ENCODE results near the gene DNAJC1. TPM values are rescaled to one million over a fixed set of nuclear protein-coding genes. Genes with fewer than 3 reads are reported as not detected.

Gene DNAJC1
- total and polyA plus RNA-seq, 2 donors (not counting 3 experiments of a cell fraction or from before 2014, with no cell fraction given), result 11.2 to 19.7 TPM

DNA sequence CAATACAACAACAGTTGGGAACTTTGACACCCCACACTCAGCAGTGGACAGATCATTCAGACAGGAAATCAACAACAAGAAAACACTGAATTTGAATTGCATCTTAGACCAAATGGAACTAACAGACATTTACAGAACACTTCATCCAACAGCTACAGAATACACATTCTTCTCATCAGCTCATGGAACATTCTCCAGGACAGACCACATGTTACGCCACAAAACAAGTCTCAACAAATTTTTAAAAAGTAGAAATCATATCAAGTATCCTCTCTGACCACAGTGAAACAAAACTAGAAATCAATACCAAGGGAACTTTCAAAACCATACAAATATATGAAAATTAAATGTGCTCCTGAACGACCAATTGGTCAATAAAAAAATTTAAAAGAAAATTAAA lies 212.3 kb downstream of the DNAJC1 start:
- POLR2A ChIA-PET, result no interaction called here

More for the DNA sequence above, 212.3 kb downstream of the DNAJC1 start:
- Histone ChIP-seq H3K4me3 (replicated peaks in 1 of 3; ENCODE audit: insufficient read depth in 1 of 3, low read depth in 1 of 3, low read length in 3 of 3) (no peak overlapping the region), H3K79me2 (ENCODE audit: control insufficient read depth, insufficient read depth, low read length) (no peaks in the 10 kb centered on the region), H3K36me3 (ENCODE audit: control insufficient read depth in 2 of 2, extremely low read depth in 1 of 2, insufficient read depth in 2 of 2, low read length in 2 of 2) (no peaks in the 10 kb centered on the region), H3K9me1 (replicated peaks; ENCODE audit: control insufficient read depth, extremely low read depth, insufficient read depth, low read length) (no peaks in the 10 kb centered on the region), H4K20me1 (replicated peaks; ENCODE audit: control insufficient read depth, extremely low read depth, insufficient read depth, low read length) (no peaks in the 10 kb centered on the region), H3K4me1 (ENCODE audit: control insufficient read depth, extremely low read depth, insufficient read depth, low read length) (no peaks in the 10 kb centered on the region), H3K27ac (ENCODE audit: insufficient read depth, low read depth, low read length) (no peak overlapping the region), H3K9ac (replicated peaks; ENCODE audit: extremely low read depth, insufficient read depth, low read length) (no peak overlapping the region), H3K27me3 (ENCODE audit: control insufficient read depth in 2 of 2, insufficient read depth in 2 of 2, low read length in 2 of 2) (no peaks in the 10 kb centered on the region), H2AFZ (ENCODE audit: low read depth, low read length) (no peak overlapping the region), H3K9me3 (replicated peaks; ENCODE audit: control insufficient read depth, insufficient read depth, low read length) (no peaks in the 10 kb centered on the region), H3K4me2 (ENCODE audit: insufficient read depth, low read length) (no peak overlapping the region)
- TF ChIP-seq, protein P1, sequence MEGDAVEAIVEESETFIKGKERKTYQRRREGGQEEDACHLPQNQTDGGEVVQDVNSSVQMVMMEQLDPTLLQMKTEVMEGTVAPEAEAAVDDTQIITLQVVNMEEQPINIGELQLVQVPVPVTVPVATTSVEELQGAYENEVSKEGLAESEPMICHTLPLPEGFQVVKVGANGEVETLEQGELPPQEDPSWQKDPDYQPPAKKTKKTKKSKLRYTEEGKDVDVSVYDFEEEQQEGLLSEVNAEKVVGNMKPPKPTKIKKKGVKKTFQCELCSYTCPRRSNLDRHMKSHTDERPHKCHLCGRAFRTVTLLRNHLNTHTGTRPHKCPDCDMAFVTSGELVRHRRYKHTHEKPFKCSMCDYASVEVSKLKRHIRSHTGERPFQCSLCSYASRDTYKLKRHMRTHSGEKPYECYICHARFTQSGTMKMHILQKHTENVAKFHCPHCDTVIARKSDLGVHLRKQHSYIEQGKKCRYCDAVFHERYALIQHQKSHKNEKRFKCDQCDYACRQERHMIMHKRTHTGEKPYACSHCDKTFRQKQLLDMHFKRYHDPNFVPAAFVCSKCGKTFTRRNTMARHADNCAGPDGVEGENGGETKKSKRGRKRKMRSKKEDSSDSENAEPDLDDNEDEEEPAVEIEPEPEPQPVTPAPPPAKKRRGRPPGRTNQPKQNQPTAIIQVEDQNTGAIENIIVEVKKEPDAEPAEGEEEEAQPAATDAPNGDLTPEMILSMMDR (IDR thresholded peaks at IDR 0.05; ENCODE audit: extremely low read depth in 1 of 2, insufficient read depth in 1 of 2, low read depth in 1 of 2, low read length in 2 of 2), result no peak
- TF ChIP-seq GATA2 (IDR thresholded peaks at IDR 0.05; ENCODE audit: insufficient read depth, insufficient read length, low read depth, low read length) (no peak), JUN (IDR thresholded peaks at IDR 0.05; ENCODE audit: borderline replicate concordance, insufficient read depth, insufficient read length, low read depth) (no peak), EZH2 (IDR thresholded peaks at IDR 0.05; ENCODE audit: borderline replicate concordance, low read depth, low read length, severe bottlenecking) (no peak), POLR2AphosphoS5 (IDR thresholded peaks at IDR 0.05; ENCODE audit: insufficient read depth, low read depth, low read length) (no peak), POLR2A (IDR thresholded peaks at IDR 0.05; ENCODE audit: low read depth, low read length) (no peak), FOS (IDR thresholded peaks at IDR 0.05; ENCODE audit: borderline replicate concordance, insufficient read depth, low read length) (no peak), MYC (IDR thresholded peaks at IDR 0.05; ENCODE audit: low read depth, low read length) (no peak)
- TF ChIP-seq, protein P2, sequence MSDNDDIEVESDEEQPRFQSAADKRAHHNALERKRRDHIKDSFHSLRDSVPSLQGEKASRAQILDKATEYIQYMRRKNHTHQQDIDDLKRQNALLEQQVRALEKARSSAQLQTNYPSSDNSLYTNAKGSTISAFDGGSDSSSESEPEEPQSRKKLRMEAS (IDR thresholded peaks at IDR 0.05; ENCODE audit: insufficient read depth, insufficient read length), result no peak
- intact Hi-C loops (cut with micrococcal nuclease) (no loop called here), dilution Hi-C loops (cut with MboI; ENCODE audit: extremely low pct_ligation_motif_present, low sequenced_read_pairs) (no loop called here)
- CTCF ChIA-PET, result no interaction called here
- FAIRE-seq (no peak), DNase-seq (ENCODE audit: low read depth, low spot score) (no peak)
- no TSS peak for BruUV-seq (replicated peaks)

Measured in endothelial cell of umbilical vein (primary cell).